ENCODE data around the gene SMIM1.

SMIM1 gene

DNA sequence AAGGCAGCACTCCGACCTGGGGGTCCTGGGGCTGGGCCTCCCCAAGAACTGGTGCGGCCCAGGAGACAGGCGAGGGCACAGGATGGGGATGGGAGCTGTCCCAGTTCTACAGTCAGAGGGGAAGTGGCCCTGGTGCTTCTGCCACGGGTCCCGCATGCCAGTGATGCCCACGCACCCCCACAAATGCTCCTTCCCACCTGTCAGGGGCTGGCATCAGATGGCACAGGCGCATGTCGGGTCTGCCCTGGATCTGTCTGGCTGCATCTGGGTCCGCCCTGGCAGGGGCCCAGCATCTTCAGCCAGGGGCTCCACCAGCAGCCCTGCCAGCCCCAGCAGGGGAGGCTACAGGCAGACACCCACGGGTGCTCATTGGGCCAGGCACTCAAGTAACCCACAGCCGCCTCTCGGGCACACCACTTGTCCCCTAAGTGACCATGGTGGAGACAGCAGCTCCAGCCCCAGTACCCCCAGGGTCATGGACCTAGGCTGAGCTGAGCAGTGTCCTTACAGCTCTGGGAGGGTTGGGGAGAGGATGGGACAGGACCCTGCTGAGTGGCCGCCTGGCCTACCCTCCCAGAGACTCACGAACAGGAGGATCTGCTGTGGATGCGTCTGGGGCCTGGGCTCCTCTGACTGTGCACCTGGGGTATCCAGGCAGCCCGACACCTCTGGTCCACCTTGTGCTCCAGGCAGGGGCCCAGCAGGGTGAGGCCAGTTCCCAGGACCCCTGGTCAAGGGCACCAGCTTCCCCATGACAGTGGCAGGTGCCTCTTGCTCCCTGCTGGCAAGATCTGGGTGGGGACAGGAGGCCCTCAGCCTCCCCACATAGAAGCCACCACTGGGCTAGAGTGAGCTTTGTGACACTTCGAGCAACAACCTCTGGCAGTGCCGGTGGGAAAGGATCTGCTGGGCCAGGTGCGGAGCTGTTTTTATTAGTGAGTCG lies 5.4 kb downstream of the SMIM1 start:
- DNase-seq: no peak

GRCh38 chr1:3778590-3779264 lies 6.2 kb downstream of the SMIM1 start:
- no peak for DNase-seq

DNA sequence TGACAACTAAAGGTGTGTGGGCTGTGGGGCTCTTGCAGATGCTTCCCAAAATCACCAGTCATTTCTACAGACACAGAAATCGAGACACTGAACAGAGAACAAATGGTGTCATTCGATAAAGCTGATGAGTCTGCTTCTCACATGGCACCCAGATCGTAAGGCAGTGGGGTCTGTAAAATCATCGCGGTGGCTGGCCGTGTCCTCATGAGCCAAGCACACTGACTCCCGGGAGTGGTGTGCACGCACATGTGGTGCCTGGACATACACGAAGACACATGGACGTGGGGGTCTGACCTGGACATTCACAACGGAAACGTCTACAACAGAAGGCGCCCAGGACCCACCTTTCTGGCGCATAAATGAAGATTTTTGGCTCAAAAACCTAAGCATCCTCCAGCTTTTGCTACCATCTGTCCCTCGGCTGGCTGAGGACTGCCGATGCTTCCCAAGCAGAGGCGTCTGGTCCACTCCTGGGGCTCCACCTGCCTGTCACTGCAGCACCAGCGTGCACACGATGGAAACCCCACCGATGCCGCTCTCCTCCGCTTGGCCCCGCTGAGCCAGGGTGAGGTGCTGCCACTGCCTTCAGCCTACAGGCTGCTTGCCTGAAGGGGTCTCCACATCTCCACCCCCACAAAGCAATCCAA lies 6.8 kb downstream of the SMIM1 start:
- no peak for DNase-seq

GRCh38 chr1:3779912-3780416 lies 7.4 kb downstream of the SMIM1 start:
- DNase-seq: no peak

GRCh38 chr1:3780901-3781300 lies 8.4 kb downstream of the SMIM1 start:
- DNase-seq: no peak

DNA sequence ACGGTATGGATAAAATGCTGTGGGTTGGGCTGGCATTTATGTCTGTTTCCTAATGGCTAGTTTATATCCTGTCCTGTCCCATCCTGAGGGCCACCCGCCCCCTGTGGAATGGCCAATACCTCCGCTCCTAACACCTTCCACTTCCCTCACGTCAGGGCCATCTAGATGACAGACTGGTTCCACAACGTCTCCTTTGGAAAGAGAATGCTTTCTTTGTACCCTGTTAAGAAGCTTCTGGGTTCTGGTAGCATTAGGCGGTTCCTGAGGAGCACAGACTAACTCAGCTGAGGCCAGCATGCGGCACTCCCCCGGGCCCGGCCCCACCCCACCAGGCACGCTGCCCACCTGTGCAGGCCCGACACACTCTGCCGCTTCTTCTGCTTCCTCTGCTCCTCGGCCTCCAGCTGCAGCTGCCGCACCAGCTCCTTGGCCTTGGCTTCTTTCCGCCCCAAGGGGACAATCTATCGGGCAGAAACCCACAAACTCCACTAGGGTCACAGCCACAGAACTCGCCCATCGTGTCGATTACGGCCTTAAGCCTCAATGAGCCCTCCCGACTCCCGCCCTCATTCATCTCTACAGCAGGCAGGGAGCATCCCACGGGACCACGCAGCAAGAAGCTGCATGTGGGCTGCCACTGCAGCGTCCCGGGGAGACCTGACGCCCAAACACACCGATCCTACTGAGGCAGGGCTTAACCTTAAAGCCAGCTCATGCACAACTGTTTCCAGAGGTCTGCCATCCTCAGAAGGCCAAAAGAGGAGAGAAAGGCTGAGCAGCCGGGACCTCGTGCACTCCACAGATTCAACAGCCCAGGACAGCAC lies 11.3 kb downstream of the SMIM1 start:
- DNase-seq: no peak

GRCh38 chr1:3785045-3785444 lies 12.5 kb downstream of the SMIM1 start:
- DNase-seq: no peak

- no peak for DNase-seq
These were observed 13.1 kb downstream of the SMIM1 start for GRCh38 chr1:3785456-3786157.

DNA sequence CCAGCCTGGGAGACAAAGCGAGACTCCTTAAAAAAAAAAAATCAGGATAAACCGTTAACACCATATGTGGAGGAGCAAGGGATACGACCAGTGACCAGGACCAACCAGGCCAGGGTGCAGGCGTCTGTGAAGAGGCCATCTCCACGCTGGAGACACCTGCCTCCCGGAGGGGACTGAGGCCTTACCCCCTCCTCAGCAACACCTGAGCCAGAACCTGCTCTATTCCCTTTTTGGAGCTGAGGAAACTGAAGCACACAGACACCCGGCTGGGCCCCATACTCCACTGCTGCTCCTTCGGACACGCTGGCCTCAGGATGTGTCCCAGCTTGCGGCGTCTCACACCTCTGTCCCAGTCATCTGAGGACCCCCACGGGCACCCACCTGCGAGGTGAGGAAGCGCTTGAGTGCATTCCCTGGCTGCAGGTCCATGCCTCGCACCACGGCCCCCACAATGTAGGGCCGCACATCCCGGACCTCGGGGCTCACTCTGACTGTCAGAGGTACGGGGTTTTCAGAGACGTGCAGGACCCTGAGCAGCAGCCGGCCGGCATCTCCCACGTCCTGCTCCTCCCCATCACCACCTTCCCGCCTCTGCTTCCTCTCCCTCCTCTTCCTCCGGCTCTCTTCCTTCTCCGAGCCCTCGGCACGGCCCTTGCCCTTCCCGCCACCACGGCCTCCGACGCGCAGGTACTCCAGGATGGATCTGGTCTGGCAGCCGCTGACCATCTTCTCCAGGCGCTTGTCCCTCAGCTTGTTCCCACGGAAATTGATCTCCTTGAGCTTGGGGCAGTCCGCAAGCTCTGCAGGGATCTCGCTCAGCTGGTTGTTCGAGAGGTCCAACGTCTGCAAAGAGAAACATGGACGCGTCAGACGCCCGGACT lies 14.2 kb downstream of the SMIM1 start:
- DNase-seq: no peak

GRCh38 chr1:3787349-3787715 lies 14.8 kb downstream of the SMIM1 start:
- no peak for DNase-seq

GRCh38 chr1:3787745-3788605 lies 15.4 kb downstream of the SMIM1 start:
- DNase-seq: no peak

DNA sequence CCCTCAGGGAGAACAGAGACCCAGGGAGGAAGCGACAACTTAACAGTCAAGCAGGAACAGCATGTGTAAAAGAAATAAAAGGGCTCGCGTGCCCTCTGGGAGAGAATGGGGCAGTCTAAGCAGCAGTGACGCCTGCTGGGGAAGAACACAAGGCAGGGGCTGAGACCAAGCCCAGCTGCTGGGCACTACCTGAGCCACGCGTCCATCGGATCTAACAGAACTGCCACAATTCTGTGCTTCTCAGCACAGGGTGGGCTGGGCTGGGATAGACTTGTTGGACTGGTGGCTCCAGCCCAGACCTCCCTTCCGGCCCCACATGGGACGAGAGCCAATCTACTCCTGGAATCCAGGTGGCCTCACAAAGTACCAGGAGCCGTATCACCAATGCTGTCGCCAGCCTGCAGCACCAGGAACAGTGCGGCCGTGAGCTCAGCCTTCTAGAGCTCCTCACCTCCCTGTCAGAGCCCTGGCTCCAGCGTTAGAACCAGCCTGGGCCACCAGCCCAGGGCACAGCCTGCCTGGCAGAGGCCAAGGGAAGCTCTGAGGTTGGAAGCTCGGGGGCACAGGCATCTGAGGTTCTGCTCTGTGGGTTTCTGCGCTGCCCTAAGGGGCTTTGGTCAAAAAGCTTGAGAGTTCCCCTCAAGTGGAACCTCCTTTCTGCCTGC lies 16.3 kb downstream of the SMIM1 start:
- no peak for DNase-seq

DNA sequence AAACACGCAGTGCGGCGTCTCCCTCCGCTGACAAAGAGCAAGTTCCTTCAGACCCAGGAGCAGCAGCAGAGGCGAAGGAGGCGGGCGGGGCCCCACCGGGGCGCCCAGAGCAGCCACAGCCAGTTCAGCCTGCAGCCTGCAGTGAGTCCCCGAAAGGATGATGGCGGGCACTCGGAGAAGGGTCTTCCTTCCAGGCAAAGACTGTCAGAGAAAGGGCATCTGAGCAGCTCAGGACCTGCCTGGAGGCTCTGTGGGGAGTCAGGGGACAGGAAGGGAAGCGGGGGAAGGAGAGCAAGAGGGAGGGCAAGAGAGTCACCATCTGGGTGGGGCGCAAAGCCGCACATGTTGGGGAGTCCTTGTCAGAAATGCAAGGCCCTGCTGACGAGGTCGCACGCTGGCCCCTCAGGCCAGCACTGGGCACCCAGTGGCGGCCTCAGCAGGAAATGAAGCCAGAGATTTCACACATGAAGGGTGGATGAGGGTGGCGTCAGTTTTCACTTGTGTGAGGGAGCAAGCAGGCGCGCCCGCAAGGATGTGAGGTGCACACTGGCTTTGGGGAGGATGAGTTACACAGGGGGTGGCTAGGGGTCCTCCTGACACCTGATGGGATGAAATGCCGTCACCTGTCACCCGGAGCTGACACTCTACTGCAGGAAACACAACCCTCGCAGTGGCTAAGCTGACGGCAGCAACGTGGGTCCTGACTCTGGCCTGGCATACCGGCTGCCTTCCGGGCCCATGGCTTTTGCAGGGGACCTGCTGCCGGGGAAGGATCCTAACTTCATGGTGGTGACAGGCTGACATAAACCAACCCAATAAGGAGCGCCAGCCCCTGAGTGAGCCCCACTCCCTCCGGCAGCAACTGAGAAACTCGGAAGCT lies 17.1 kb downstream of the SMIM1 start:
- DNase-seq: no peak

DNA sequence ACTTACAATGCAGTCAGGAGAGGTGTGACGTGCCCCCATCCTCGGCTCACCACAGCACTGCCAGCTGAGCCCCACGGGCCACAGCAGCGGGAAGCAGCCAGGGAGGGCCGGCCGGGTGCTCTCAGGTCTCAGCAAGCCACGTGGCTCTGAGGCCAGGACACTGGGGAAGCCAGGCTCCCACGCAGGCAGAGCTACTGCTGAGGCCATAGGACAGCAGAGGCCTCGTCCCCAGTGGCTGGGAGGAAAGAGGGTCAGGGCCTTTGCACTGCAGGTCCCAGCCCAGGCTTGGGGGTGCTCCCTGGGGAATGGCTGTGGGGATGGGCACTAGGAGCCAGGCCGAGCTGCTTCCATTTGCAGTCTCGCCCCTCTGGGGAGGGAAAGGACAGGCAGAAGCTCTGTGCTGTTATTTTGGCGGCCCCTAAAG lies 18.0 kb downstream of the SMIM1 start:
- DNase-seq: no peak

DNA sequence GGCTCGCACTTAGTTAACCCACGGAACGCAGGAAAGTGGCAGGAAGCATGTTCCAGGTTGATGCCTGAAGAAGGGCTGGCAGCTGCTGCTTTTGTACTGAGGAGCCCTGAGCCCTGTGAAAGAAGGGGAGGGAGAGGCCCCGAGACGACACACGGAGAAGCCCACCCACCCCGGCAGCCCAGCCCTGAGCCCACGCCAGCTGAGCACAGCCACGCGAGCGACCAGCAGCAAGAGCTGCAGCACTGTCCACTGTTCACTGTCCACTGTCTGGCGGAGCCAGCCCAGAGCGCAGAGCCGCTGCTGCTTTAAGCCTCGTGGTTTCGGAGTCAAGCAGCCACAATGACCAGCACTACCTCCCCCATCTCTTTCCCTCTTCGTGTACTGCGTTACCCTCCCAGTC lies 18.4 kb downstream of the SMIM1 start:
- DNase-seq: no peak

DNA sequence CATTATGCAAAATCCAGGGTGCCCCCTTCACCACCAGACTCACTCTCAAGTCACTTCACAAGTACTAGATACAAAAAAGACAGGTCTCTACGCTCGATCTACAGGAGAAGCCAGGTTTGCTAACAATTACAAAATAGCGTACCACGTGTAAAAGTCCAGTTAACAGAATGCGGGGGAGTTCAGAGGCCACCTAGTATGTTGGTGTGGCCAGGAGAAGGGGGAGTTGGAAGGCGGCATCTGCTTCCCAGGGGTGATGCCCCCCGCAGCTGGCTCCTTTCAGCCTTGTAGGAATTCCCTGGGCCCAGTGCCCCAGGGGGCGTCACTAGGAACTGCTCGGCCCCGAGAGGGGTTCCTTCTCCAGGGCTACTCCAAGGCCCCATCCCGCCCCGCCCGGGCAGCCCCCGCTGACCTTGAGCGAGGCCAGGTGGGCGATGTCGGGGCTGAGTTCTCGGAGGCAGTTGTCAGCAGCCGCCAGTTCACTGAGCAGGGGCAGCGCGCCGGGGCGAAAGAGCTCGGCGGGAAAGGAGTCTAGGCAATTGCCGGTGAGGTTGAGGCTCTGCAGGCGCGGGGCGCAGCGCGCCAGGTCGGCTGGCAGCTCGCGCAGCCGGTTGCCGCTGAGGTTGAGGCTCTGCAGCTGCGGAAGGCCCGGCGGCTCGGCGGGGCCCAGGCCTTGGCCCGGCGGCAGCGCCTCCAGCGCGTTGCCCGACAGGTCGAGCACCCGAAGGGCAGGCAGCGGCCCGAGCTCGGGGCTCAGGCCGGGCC lies 23.1 kb downstream of the SMIM1 start:
- no peak for DNase-seq

Data from right forelimb (tissue), 1 donor.